HEK293 (cell line): Measurements from ENCODE around the gene NT5C1B.

Source experiments
- BCL11A ChIP-seq: fragments of 450-650 bp; formaldehyde crosslinking; IDR thresholded peaks from 2 replicates; pipeline ENCODE4 v1.5.1; 2016; ENCODE audit warnings: low read depth, missing biosample characterization, missing genetic modification characterization
- ZNF121 ChIP-seq: fragments of 450-650 bp; formaldehyde crosslinking; IDR thresholded peaks from 2 replicates; pipeline ENCODE4 v1.5.1; 2016; ENCODE audit warnings: missing biosample characterization, missing genetic modification characterization
- TF ChIP-seq, protein P1 (sequence below): fragments of 450-650 bp; formaldehyde crosslinking; IDR thresholded peaks from 2 replicates; pipeline ENCODE4 v1.5.1; 2016; ENCODE audit warnings: missing biosample characterization, missing genetic modification characterization

DNA sequence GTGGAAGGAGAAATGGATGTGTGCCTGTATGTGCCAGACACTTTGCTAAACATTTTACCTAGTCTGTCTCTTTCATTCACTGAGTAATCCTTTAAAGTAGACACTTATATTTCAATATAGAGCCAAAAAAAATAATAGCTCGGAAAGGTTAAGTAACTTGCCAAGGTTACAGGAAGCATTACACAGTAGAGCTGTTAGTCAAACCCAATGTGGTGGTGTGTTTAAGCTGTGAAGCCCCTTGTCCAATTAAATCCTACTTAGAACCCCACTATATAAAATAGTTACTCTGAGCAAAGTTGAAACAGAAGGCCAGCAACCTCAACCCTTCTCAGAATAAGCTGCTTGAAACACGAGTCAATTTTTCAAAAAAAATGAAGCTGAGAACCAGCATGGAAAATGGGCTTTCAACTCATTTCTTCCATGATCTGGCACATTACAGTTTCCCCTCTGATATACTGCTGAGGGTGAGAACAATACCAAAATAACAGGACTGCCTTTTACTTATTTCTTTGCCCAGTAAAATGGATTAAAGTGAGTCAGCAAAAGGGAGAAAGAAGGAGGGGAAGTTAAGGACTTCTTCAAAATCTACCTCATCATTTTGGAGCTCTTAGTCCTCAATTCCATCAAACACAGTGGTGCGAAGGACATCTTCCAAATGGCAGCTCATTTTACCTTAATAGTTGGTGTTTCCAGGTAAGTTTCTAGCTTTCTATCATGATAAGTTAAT, 36.9 kb downstream of the NT5C1B start:
- TF ChIP-seq BCL11A (tag by site-specific recombination) (no peak), ZNF121 (tag by site-specific recombination) (no peak)
- TF ChIP-seq, protein P1, sequence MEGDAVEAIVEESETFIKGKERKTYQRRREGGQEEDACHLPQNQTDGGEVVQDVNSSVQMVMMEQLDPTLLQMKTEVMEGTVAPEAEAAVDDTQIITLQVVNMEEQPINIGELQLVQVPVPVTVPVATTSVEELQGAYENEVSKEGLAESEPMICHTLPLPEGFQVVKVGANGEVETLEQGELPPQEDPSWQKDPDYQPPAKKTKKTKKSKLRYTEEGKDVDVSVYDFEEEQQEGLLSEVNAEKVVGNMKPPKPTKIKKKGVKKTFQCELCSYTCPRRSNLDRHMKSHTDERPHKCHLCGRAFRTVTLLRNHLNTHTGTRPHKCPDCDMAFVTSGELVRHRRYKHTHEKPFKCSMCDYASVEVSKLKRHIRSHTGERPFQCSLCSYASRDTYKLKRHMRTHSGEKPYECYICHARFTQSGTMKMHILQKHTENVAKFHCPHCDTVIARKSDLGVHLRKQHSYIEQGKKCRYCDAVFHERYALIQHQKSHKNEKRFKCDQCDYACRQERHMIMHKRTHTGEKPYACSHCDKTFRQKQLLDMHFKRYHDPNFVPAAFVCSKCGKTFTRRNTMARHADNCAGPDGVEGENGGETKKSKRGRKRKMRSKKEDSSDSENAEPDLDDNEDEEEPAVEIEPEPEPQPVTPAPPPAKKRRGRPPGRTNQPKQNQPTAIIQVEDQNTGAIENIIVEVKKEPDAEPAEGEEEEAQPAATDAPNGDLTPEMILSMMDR (tag by site-specific recombination), result no peak
